SH-SY5Y (cell line): Measurements from ENCODE around the gene PCDHA2.

Source experiments
- GATA2 ChIP-seq: IDR thresholded peaks from 2 replicates; pipeline ENCODE4 v1.6.1; 2011; ENCODE audit warnings: mild to moderate bottlenecking, low read depth, low read length
- GATA3 ChIP-seq: IDR thresholded peaks from 2 replicates; pipeline ENCODE4 v1.6.1; 2011; ENCODE audit warnings: low read depth, mild to moderate bottlenecking, low read length, moderate library complexity

- no peak for TF ChIP-seq GATA2
- TF ChIP-seq GATA3, result no peak
Observed at GRCh38 chr5:140795259-140795641, 598 bp downstream of the PCDHA2 start.
